PC-9 (cell line): ENCODE measurements around the gene SLCO2A1.

Experiments used
- EZH2 ChIP-seq: fragments of 200-600 bp; sonication (generic); IDR thresholded peaks from 2 replicates; pipeline ENCODE4 v1.8.0; 2017; ENCODE audit warnings: antibody characterized with exemption, low read depth
- TF ChIP-seq, protein P1 (sequence below): fragments of 200-600 bp; sonication (generic); conservative IDR thresholded peaks from 2 replicates; pipeline ENCODE4 v1.6.1; 2017; ENCODE audit warnings: mixed run types, antibody characterized with exemption, mild to moderate bottlenecking, moderate library complexity

DNA sequence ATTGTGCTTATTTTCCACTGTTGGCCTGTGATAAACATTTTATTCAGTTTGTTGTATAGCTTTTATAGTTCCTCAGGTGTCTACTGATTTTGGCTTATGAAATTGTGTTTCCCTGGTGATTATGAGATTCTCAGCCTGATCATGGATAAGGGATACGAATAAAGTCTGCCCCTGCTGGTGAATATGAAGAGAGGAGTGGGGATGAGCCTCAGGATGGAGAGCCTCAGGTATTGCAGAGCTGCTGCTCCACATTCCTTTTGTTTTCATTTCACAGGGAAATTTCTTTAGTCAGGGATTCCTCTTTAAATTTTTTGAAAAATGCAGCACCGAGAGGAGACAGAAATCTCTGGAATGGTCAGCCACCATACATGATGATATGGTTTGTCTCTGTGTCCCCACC is 119.3 kb downstream of the SLCO2A1 start:
- TF ChIP-seq, protein P1, sequence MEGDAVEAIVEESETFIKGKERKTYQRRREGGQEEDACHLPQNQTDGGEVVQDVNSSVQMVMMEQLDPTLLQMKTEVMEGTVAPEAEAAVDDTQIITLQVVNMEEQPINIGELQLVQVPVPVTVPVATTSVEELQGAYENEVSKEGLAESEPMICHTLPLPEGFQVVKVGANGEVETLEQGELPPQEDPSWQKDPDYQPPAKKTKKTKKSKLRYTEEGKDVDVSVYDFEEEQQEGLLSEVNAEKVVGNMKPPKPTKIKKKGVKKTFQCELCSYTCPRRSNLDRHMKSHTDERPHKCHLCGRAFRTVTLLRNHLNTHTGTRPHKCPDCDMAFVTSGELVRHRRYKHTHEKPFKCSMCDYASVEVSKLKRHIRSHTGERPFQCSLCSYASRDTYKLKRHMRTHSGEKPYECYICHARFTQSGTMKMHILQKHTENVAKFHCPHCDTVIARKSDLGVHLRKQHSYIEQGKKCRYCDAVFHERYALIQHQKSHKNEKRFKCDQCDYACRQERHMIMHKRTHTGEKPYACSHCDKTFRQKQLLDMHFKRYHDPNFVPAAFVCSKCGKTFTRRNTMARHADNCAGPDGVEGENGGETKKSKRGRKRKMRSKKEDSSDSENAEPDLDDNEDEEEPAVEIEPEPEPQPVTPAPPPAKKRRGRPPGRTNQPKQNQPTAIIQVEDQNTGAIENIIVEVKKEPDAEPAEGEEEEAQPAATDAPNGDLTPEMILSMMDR = peak; percentile 48; the same call in 1 of the 2 replicates
- no peak for TF ChIP-seq EZH2
